ENCODE data around the gene HEG1.

The HEG1 gene

DNA sequence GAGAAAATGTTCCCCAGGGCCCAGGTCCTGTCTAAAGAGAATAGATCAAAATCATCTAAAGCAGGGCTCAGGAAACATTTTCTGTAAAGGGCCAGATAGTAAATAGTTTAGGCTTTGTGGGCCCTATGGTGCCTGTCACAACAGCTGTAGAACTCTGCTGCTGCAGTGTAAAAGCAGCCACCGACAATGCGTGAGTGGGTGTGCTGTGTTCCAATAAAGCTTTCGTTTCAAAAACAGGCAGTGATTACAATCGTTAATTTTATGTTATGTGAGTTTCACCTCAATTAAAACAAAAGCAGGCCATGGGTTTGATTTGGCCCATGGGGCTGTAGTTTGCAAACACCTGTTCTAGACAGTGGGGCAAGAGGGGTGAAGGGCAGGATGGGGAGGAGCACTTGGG, 12.5 kb upstream of the HEG1 start:
- DNase-seq = no peak

DNA sequence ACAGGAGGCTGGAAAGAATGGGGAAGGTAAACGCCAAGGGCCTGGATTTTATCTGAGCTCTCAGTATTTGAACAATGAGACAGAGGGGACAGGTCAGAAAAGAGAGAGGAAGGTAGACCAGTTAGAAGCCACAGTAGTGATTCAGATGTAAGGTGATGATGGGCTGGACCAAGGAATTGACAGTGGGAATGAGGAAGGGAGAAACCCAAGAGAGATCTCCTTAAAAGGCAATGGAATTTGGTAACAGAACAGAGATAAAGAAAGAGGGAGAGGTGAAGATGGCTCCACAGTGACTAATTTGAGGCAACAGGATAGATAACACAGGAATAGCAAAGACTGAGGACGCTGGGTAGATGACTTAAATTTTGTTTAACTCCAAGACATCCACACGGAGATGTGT, 11.4 kb upstream of the HEG1 start:
- DNase-seq = no peak

DNA sequence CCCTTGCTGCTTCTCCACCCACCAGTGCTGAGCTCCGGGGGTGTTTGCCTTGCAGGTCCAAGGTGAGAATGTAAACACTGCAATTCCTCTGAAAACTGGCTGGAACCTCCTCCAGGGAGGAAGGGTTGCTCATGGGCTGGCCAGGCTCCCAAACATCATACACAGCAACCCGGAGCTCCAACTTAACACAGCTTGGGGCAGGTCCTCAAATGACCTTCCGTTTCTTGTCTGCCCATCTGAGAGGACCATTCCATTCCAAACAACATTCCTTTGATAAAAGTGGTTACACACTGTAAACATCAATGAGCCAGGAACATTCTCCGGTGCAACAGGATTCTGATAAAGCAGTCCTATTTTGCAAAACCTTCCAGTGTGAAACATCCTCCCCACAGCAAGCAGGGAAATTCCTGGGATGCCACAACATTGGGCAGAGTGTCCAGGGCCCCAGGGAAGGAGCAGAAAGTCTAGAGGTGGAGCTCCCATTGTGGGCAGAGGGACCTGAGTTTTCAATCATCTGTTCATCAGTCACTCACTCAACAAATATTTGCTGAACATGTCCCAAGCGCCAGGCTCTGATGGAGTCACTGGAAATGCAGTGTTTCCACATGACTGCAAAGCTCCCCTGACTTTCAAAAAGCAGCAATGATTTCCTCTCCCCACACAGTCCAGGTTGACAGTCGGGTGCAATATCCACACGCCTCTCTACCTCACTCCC, 7.3 kb upstream of the HEG1 start:
- no peak for DNase-seq

DNA sequence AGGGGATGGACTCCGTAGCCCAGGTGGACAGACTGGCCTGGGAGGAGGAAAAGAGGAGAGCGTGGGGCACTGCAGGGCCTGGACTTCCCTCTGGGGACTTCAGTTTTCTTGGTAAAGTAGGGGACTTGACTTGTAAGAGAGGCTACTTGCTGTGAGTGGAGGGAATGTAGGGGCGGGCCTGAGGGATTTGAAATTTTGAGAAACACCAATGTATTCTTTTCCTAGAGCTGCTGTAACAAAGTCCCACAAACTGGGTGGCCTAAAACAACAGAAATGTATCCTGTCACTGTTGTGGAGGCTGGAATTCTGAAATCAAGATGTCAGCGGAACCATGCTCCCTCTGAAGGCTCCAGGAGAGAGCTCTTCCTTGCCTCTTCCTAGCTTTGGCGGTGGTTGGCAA, 5.8 kb upstream of the HEG1 start:
- no peak for DNase-seq

DNA sequence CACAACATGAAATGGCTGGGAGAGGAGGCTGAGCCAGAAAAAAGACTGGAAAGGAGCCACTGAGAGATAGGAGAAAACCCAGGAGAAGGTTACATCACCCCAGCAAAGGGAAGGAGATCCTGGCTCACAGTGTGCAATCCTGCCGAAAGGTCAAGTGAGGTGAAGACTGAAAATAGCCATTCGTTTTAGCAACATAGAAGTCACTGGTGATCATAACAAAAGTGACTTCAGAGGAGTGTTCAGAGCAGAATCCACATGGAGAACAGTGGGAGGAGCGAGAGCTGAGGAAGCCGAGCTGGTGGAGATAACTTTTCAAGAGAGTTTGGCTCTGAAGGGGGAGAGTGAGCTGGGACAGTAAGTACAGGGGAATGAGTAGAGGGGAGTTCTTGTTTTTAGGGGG, 5.4 kb upstream of the HEG1 start:
- DNase-seq = no peak

DNA sequence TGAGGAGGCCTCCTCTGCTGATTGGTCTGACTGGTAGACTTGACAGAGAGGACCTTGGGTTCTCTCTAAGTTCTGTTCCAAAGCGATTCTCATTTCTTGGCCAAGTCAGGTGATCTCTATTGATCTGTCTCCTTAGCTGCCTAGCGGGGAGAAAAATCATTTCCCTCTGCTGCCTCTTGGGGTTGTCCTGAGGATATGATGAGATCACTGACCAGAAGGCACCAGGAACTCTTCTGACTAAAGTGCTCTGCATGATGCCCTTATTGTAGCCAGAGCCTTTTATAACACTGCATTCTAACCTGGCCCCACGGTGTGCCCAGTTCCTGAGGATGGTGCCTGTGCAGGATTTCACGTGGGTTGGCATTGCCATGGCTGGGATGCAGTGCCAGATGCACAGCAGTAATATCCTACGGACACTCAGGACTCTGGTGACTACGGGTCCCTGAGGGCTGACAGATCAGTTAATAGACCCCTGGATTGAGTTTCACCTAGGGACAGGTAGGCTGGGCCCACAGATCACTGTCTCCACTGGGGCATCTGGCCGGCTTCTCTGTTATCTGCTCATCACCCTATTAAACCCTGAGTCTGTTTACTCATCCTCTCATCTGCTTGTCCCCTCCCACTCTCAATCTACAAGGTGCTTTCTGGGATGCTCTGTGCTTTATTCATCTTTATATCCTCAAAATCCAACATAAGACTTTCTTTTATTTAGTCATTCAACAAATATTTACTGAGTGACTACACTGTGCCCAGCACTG, 3.9 kb upstream of the HEG1 start:
- no peak for DNase-seq

DNA sequence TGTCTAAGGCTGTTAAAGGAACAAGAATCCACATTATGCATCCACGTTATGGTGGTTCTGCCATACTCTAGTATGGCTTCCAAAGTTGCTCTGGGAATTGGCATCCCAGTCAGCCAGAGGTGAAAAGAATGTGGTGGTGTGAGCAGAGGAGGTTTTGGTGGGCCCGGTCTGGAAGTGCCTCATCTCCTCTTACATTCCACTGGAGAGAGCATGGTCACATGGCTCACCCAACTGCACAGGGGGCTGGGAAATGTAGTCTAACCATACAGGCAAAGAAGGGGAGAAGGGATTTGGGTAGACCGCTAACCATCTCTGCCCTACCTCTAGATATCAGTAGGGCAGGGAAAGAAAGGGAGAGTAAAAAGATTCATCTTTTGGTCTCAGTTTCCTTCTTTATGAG, 3.2 kb upstream of the HEG1 start:
- DNase-seq = no peak

DNA sequence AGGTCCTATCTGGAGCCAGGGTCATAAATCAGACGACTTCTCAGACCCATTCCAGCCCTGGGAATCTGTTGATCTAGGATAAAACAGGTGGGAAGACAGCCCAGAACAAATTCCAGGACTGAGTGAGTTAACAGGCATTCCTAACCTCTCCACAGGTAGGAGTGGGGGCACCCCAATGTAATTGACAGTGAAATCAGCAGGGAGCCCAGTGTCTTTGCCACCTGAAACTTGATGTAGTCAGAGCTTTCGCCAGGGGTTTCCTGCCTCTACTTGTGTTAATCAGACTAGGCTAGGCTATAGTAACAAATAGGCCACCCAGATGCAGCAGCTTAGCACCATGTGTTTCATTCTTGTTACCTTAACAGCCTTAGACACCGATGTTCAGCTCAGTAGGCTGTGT, 2.7 kb upstream of the HEG1 start:
- no peak for DNase-seq

DNA sequence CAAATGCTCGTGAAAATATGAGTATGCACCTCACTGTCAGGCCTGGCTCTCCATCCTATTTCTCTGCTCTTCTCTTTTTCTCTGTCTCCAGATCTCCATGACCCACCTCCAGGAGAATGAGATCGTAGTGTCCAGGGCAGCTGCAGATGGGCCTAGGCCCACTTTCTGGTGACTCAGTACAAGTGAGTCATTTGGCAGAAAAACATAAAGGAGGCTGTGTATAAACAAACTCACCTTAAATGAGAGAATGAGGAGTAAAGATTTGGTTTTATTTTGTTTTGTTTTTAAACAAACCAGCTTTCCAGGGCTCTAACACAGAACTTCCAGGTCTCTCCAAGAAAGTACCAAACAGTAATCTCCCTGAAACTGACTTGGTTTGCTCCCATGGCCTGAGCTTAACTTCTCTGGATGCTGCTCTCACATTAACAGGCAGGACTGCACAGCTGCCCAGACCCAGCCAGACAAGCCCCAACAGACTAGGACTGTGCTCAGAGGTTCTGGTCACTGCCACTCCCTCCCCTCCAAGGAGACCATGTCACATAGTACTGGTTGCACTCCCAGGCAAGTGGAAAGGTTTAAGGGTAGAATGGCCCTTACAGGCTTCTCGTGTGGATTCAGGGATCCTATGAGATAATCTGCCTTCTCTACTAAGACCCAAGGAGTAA, 1.5 kb upstream of the HEG1 start:
- no peak for DNase-seq

DNA sequence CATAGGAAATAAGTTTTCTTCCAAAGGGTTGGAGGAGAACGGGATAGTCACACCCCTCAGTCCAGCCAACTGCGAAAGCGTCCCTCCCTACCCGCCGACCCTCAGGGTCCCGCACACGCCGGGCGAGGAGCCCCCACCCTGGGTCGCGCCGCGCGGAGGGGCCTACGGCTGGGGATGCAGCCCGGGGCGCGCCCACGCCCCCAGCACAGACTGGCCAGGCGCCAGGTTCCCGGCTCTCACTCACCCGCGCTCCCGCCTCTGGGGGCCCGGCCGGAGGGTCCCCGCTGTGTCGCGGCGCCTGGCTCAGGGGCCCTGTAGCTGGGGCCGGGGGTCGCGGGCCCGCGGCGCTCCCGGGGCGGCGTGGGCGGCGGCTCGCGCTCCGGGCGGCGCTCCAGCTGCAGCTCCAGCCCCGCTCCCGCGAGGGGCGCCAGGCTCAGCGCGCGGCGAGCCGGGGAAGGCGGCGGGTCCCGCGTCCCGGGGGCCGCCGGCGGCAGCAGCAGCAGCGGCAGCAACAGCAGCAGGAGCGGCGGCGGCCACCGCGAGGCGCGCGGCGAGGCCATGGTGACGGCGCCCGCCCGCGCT, 375 bp downstream of the HEG1 start:
- peak; percentile 14 to 15 for DNase-seq

DNA sequence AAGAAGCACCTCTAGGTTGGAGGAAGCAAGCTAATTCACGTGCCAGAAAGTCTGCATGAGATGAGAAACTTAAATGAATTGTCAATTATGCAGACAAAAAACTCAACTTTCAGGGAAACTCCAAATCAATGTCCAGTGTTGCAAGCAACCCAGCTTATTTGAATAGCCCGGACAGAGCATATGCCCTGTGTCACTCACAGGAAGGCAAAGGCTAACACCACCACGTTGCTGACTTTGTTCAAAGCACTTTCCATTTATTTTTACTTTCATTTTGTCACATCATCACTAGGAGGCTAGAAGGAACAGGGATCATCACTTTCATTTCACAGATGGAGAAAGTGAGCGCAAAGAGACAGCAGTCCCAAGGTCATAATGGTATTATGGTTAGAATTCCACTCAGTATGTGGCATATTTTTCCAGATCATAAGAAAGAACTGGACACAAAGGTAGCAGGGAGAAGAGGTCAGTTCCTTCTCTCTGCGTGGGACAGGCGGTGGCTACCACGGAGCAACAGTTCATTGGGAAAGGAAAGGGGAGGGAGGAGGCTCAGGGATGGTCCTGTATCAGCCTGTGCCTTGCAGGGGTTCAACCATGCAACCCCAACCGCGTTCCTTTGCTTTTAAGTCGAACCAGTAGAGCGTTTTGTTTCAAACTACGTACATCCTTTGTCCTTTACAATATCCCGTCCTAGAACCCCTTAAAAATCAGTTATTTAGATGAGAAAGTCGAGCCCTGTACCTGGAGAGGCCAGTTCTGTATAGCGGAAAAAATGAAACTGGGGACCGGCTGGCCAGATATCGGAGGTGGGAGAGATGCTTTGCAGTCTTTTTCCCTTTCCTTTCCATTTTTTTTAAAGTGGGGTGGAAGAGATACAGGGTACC, 1.1 kb downstream of the HEG1 start:
- DNase-seq = no peak

DNA sequence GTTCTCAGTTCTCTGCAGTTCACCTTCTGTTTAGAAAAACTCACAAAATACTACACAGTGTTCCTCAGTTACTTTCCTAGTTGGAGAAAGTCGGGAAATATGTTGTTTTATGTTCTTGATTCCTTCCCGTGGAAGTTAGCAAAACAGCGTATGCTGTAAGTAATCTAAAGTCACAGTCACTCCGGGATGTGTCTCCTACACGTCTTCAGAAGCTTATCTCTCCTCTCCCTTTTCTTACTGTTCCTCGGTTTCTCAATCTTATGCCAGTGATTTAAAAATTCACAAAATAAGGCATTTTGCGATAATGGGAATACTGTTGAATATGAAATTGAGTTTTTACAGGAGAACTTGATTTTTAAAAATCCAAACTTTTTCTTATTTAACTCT, 1.7 kb downstream of the HEG1 start:
- DNase-seq = no peak

DNA sequence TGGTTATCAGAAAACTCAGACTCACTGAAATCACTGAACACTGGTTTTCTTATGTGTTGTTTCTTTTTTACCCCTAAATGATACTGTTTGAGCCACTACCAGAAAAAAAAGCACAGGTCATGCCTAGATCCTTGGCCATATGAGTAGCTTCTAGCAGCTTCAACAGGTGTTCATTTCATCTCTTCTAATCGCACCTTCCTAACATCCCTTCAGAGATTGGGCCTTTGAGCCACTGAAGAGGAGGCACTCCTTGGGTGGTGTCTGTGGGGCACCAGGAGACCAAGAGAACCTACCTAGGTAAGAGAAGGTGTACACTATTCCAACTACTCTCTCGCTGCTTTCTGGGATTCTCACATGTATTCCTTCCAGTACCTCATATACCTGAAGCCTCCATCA, 2.5 kb downstream of the HEG1 start:
- no peak for DNase-seq

DNA sequence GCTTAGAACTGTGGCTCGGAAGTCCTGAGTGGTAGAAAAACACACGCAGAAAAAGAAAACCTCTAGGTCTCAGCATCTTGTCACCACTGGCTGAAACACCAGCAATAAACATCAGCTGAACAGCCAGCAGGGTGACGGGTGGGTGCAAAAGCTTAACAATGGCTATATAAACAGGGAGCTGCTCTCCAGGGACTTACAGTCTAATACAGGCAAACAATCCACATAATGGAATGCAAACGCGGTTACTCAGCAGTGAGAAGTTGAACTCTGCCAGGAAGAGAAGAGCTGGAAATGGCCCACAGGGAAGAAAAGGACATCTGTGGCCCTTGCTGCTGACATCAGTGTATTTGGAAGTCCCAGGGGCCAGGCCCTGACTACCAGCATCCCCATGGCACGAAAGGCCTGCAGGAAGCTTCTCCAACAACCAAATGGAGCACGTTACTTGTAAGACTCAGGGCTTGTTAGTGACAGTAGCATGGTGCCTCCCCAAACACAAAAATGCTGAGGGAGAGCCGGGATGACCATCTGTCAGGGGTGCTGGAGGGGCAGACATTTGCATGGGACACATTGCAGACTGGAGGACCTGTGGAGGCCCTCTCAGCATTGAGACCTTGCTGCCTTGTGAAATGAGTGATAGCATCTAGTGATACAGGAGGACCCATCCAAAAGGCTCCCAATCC, 3.0 kb downstream of the HEG1 start:
- no peak for DNase-seq

DNA sequence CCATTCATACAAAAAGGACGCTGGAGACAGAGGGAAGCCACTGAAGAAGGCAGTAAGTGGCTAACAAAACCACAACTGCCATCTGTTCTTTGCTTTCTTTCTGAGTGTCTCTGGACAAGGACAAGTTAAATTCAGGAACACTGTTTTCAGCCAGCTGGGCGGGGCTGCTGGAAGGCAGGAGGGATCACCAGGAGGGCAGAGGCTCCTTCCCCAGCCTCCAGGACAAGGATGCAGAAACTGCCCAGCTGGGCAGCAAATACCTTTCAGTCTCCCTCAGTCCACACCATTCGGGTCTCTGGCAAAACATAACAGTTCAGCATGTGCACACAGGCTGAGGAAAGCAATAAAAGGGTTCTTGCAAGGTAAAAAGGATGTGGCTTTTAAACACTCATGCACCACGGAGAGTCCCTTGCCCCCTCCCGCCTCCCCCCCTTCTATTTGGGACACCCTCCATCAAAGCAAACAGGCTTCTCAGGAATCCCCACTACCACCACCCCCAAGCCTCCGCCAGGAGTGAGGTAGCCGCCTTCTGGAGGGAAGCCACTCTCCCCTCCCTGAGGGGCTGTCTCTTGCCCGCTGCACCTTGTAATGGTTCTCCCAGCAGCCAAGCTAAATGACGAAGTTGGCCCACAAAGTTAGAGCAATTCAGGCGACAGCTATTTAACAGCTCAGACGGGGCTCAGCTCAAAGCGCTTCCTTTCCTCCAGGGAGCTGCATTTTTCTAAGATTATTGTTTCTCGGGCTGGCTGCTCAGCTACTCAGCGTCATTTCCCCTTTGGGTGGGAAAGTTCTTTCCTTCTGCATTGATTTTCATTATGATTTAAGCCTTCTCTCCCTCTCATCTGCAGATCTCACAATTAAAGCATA, 3.8 kb downstream of the HEG1 start:
- DNase-seq = peak; percentile 69 to 75

DNA sequence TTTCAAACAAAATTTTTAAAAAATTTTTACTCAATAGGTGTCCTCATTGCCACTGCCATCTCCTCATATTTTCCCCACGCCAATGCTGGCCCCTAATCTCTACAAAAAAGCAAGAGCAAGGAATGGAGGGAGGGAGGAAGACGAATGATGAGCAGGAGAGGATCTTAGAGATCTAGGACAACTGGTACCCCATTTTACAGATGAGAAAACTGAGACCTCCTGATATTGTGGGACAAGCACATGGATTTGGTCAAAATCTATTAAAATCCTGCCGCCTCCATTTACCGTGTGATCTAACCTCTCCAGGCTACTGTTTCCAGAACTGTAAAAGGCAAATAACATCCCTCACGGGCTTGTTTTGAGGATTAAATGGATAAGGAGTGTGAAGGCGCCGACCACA, 4.6 kb downstream of the HEG1 start:
- DNase-seq = no peak

DNA sequence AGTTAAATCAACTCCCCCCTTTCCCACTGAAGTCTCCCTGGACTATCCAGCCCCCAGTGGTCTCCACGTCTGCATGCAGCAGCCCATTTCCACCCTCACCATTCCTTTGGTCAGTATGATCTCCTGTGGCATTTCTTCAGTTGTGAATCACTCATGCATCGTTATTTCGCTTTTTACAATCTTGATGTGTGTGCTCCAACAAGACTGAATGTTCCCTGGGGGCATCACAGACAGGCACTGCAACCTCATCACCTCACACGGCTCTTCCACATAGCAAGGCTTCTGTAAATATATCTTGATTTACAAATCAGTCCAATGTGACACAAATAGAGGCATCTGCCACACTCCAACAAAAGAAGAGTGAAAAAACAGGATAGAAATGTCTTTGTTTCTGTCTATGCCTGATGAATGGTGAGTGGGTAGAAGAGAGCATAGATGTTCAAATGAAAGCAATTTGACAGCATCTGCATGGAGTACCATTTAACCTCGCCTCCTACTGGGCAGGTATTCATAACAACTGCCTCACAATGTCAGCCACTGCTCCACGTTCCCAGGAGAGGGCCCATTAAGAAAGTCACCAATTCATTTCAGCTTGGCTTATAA, 5.2 kb downstream of the HEG1 start:
- no peak for DNase-seq

DNA sequence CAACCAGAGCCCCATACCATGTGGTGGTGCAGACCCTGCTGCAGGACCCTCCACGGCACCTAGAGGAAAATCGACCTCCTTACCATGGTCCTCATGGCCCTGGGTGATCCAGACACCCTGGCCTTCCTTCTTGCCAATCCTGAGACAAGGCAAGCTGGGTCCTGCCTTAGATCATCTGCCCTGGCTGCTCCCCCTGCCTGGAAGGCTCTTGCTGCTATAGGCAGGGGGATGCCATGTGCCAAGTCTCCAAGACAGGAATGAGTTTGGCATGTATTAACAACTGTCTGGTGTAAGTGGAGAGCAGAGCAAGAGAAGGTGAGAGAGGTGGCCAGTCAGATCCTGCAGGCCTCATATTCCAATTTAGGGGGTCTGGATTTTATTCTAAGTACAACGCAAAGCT, 7.5 kb downstream of the HEG1 start:
- DNase-seq = no peak

DNA sequence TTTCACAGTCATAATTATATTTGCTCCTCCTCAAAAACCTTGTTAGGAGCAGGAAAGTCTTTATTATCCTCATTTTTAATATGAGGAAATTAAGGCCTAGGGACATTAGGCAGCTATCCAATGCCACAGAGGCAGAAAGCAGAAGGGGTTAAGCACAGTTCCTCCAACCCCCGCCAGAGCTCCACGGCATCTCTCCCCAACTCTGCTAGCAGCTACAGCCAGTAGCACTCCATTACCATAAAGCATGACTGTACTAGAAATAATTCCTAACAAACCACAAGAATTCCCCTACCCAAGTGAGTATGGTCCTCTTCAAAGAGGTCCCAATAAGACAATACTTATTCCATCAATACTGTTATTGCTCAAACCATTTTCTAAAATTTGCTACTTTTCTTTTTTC, 9.8 kb downstream of the HEG1 start:
- DNase-seq = no peak

DNA sequence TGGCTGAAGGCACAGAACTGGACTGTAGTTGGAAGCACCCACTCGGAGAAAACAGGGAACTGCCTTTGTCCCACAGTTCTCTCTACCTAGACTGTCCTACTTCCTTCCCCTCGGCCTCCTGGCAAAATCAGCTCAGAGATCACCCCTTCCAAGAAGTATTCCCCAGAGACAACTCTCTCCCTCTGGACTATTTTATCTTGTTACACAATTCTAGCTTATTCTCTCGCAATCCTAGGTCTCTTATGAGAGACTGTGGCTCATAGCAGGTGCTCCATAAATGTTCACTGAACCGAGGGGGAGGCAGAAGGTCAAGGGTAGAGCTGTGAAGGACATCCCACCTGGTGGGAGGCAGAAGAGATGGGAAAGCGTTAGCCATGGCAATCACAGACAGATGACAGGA, 10.6 kb downstream of the HEG1 start:
- DNase-seq = no peak

Measured in activated CD4-positive, alpha-beta T cell treated with anti-CD3 and anti-CD28 coated beads, Interleukin-2, amount 50 U/mL, for 4 hours (primary cell).